GM13977 (cell line): Measurements from ENCODE around the gene RNF223.

Experiments
- DNase-seq: peaks from one replicate; pipeline ENCODE4 v3.0.0; 2012; ENCODE audit warnings: low spot score
- in situ Hi-C: fragments of 300-500 bp; cut with MboI; formaldehyde crosslinking; loops from one replicate; pipeline ENCODE4 v1.12.0; 2022; ENCODE audit warnings: low sequenced_read_pairs, low pct_unique_long_range_greater_than_20kb, mixed read lengths, inconsistent platforms; ENCODE audit not compliant: unreplicated experiment
- TF ChIP-seq, protein P1 (sequence below): IDR thresholded peaks from 2 replicates; pipeline ENCODE4 v1.5.1; 2012; ENCODE audit warnings: mild to moderate bottlenecking, control low read depth; ENCODE audit not compliant: insufficient read depth; ENCODE audit errors: extremely low read depth, missing control alignments

RNF223 gene

DNA sequence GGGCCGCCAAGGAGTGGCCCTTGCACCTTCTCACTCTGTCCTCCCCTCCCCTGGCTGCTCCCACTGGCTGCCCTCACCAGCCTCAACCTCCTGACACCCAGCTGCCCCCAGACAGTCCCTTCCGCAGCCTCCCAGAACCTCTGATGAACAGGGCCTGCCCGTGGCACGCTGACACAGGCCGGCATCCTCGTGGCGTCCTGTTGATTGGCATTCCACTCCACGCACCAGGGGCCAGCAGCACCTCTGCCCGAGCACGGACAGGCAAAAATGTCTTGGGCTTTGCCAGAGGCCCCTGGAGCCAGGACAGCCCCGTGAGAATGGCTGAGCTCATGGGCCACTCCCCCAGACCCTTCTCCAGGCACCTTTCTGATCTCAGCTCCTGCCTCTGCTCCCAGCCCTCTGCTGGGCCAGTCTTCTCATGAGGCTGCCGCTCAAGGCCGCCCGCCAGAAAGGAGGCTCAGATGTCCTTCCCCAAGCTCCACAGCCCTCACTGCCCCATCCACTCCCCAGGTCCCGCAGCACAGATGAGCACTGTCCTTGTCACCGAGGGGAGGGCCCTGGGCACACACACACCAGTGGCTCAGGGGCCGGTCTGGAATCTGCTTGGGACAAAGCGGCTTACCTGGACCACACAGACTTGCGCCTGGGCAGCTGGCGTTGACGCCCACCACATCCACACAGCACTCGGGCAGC lies 15.8 kb upstream of the RNF223 start:
- DNase-seq: no peak
- TF ChIP-seq, protein P1, sequence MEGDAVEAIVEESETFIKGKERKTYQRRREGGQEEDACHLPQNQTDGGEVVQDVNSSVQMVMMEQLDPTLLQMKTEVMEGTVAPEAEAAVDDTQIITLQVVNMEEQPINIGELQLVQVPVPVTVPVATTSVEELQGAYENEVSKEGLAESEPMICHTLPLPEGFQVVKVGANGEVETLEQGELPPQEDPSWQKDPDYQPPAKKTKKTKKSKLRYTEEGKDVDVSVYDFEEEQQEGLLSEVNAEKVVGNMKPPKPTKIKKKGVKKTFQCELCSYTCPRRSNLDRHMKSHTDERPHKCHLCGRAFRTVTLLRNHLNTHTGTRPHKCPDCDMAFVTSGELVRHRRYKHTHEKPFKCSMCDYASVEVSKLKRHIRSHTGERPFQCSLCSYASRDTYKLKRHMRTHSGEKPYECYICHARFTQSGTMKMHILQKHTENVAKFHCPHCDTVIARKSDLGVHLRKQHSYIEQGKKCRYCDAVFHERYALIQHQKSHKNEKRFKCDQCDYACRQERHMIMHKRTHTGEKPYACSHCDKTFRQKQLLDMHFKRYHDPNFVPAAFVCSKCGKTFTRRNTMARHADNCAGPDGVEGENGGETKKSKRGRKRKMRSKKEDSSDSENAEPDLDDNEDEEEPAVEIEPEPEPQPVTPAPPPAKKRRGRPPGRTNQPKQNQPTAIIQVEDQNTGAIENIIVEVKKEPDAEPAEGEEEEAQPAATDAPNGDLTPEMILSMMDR: no peak
- in situ Hi-C loops: no loop called here

DNA sequence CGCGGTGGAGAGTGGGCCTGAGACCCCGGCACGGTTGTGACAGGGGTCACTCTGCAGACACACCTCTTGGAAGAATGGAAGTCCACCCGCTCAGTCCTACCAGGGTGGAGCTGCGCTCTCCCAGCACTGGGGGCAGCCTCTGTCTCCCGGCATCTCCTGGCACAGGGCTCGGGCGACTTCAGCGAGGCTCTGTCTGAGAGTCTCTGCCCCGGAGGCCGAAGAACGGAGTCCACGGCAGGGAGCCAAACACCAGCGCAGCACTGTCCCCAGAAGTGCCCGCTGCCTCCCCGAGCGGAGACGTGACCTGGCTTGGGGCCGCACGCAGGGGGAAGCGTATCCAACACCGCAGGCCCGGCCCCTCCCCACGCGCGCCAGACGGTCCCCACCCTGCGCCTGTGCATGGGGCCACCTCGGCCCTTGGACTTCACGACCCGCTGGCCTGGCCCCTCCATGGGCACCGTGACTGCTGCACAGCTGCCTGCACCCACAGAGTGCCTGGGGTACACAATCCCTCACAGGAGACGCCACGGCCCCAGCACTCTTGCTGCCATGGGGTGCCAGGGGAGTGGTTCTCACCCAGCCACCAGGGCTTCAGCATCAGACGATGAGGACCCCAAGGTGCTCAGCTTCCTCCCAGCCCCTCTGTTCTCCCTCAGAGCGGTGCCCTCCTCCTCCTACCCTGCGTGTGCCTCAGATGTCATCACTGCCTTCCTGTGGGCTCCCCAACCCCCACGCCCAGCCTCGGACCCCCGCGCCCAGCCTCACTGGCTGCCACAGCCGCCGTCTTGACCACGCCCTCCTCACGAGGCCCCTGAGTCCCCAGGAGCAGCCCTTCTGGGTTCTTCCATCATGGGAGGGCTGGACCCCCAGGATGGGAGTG lies 14.9 kb upstream of the RNF223 start:
- in situ Hi-C loops: no loop called here
- TF ChIP-seq, protein P1: no peak
- no peak for DNase-seq

DNA sequence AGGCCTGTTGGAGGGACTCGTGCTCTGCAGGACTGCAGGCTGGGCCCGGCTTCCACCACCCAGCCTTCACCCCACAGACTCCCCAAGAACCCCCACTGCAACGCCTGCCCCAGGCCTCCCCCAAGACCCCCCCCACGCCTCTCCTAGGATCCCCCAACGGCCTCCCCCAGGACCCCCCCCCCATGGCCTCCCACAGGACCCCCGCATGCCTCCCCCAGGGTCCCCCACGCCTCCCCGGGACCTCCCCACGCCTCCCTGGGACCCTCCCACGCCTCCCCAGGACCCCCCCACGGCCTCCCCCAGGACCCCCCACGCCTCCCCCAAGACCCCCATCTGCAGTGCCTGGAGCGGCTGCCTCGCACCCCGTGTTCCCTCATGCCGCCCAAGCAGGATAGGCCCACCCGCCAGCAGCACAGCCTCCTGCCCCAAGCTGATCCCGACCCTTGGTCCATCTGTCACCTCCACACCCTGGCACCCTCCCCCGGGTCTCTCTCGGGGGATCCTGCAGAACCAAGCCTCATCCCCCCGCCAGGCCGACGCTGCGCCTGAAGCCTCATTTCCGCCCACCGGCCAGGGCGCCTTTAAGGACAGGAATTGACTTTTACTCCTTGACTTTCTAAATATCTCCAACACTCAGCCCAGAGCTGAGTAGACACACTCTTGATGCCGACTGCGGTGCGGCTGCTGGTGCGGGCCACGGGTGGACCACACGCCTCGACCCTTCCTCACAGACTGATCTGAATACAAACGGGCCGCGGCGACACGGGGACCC lies 14.1 kb upstream of the RNF223 start:
- in situ Hi-C loops: no loop called here
- no peak for DNase-seq
- TF ChIP-seq, protein P1: no peak

DNA sequence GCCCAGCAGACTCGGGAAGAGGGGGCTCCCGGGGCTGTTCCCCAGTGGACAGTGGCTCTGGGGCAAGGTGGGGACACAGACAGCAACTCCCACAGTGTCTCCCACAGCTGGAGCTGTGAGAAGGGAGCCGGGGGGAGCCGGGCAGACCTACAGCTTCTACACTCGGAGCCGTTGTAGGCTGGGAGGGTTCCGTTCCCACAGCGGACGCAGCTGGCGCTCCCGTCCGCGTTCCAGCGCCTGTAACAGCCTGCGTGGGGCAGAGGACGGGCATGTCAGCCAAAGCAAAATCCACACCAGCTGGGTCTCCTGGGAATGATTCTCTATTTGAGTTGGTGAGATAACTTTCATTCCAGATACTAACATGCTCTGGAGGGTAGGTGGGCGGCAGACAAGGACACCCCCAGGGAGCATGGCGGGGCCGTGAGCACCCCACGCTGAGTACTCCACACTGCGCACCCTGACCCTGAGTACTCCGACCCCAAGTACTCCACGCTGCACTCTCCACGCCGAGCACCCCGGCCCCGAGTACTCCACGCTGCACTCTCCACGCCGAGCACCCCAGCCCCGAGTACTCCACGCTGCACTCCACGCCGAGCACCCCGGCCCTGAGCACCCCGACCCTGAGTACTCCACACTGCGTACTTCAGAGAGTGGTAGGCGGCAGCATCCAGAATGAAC lies 13.4 kb upstream of the RNF223 start:
- TF ChIP-seq, protein P1: no peak
- in situ Hi-C loops: no loop called here
- DNase-seq: no peak

DNA sequence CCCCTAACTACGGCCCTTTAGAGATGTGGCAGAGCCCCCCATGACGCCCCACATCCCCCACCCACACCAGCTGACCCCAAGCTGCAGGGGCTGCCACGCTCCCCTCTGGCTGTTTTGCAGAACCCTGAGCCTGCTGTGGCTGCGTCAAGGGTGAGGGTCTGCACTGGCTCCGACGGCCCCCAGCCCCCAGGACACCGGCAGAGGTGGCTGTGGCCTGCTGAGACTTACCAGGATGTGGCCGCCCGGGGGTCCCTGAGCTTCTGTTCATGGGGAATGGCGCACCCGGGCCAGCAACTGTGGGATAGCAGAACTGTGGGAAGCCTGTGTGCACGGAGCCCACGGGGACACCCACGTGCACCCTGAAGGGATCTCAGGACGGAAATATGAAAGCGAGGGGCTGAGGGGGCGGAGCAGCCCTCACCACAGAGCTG lies 12.8 kb upstream of the RNF223 start:
- no peak for DNase-seq
- TF ChIP-seq, protein P1: no peak
- in situ Hi-C loops: no loop called here
